Measurements from ENCODE around the gene PRIM2.
"Not testable (repeated sequence)": the region's sequence is repeated elsewhere in the genome, so short reads cannot be mapped to it uniquely, and the experiment has no call there.

Gene PRIM2

DNA sequence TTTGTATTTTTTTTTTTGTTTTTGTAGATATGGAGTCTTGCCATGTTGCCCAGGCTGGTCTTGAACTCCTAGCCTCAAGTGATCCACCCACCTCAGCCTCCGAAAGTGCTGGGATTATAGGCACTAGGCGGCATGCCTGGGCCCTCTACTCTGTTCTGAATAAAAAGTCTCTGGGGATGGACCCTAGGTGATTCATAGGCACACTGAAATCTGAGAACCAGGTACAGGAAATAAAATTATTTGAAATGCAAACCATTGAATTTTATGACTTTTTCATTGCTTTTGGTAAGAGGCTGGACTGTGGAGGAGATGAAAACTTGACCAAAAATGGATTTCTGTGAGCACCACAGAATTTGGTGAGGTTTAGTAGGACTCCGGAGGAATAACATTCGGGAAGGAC lies 117.5 kb downstream of the PRIM2 start:
- no peak for DNase-seq (ENCODE audit: insufficient read length, low spot score)
- TF ChIP-seq PAX5 (IDR thresholded peaks at IDR 0.05; ENCODE audit: insufficient read depth, low read length, severe bottlenecking) (no peak), TAF1 (IDR thresholded peaks at IDR 0.05; ENCODE audit: low read depth, low read length) (no peak), SPI1 (IDR thresholded peaks at IDR 0.05; ENCODE audit: low read depth, low read length) (no peak), POLR2A (IDR thresholded peaks at IDR 0.05; ENCODE audit: low read depth, low read length) (no peak), POU2F2 (IDR thresholded peaks at IDR 0.05; ENCODE audit: low read depth, low read length) (no peak), POLR2AphosphoS5 (IDR thresholded peaks at IDR 0.05; ENCODE audit: low read depth, low read length) (no peak)
- FAIRE-seq, result no peak

GRCh38 chr6:57435475-57436160 lies 118.2 kb downstream of the PRIM2 start:
- DNase-seq (ENCODE audit: insufficient read length, low spot score) (no peak), FAIRE-seq (no peak)
- TF ChIP-seq POLR2AphosphoS5 (IDR thresholded peaks at IDR 0.05; ENCODE audit: low read depth, low read length) (no peak), PAX5 (IDR thresholded peaks at IDR 0.05; ENCODE audit: insufficient read depth, low read length, severe bottlenecking) (no peak), POLR2A (IDR thresholded peaks at IDR 0.05; ENCODE audit: low read depth, low read length) (no peak), SPI1 (IDR thresholded peaks at IDR 0.05; ENCODE audit: low read depth, low read length) (no peak), POU2F2 (IDR thresholded peaks at IDR 0.05; ENCODE audit: low read depth, low read length) (no peak), TAF1 (IDR thresholded peaks at IDR 0.05; ENCODE audit: low read depth, low read length) (no peak)

DNA sequence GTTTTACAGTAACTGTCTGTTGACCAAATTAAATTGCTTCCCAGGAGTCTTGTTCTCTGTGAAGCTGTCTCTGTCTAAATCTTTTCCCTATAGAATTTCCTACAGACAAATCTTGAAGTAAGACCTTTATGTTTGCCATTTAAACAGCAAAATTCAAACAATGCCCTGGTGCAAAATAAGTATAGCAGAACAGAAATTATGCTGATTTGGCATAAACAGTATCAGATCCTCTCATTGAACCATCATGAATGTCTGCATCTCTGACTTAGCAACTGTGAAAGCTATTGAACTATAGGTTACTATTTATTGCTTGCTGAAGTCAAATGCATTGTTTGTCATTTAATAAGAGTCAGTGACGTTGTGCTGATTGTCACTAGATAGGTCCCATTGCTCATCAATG lies 123.3 kb downstream of the PRIM2 start:
- DNase-seq (ENCODE audit: insufficient read length, low spot score); FAIRE-seq: not testable (repeated sequence)

DNA sequence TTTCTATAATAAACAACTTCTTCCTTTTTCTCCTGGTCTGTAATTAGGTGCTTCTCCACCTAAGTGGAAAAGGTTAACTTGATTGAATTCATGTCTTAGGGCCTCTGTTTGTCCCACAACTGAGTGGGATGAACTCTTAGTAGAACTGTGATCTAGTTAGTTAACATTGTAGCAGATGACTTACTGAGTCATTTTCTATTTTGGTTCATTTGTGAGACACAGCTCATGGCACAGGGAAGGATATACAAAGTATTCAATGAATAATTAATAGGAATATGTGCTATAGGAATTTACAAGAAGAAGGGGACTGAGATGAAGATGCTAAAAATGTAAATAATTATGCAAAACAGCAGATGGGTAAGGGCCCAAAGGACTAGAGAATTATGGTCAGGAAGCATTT lies 124.7 kb downstream of the PRIM2 start:
- not testable (repeated sequence) for FAIRE-seq; DNase-seq (ENCODE audit: insufficient read length, low spot score)

DNA sequence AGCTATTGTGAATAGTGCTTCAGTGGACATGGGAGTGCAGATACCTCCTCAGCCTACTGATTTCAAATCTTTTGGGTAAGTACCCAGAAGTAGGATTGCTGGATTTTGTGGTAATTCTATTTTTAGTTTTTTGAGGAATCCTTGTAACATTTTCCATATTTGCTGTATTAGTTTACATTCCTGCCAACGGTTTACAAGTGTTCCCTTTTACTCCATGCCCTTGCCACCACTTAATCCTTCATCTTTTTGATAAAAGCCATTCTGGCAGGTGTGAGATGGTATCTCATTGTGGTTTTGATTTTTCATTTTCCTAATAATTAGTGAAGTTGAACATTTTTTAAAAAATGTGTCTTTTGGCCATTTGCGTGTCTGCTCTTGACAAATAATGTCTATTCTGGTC lies 125.8 kb downstream of the PRIM2 start:
- not testable (repeated sequence) for DNase-seq (ENCODE audit: insufficient read length, low spot score); FAIRE-seq

DNA sequence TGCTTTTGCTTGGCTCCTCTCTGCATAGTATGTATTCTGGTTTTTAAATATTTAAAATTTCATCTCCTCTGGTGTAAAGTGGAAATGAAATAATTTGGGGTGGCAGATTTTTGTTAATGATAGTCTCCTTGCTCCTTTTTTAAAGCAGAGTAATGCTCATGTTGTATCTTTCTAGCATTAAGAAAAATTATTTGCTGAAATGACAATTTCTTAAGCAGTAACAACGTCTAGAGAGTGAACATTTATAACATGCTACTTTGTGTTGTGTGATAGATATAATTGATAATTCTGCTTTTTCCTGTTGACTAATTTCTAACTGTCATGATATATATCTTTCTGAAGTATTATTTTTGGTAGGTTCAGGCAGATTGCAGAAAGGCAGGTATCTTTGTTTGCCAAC lies 127.4 kb downstream of the PRIM2 start:
- not testable (repeated sequence) for FAIRE-seq

GRCh38 chr6:57445379-57445778 lies 127.9 kb downstream of the PRIM2 start:
- FAIRE-seq; DNase-seq (ENCODE audit: insufficient read length, low spot score): not testable (repeated sequence)

More for the DNA sequence above, 127.4 kb downstream of the PRIM2 start:
- not testable (repeated sequence) for DNase-seq (ENCODE audit: insufficient read length, low spot score)

DNA sequence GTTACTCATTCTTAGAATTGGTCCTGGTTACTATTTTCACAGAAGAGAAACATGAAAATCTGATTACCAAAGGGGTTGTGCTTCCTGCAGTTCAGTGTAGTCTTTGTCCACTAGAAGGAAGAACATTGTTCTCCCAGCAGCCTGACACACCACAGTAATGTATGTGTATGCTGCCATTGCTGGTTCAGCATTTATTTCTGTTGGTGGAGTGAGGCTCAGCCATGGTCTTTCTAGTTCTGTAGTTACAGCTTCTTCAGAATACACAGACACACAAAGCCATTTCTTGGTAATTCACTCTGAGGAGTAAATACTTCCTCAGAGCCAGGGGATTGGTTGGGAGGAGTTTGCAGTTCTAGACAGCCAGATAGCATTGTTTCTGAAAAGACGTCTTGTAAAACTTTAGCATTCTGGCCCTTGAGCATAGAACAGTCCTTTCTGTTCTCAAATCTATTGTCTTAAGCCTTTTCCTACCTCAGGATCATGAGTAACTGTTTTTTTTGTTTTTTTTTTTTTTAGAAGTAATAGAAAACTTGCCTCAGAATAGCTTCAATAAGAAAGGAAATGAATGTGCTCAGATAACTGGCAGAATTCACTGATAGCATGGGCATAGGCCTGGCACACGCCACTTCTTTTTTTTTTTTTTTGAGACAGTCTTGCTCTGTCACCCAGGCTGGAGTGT lies 128.5 kb downstream of the PRIM2 start:
- not testable (repeated sequence) for DNase-seq (ENCODE audit: insufficient read length, low spot score)
- FAIRE-seq, result peak; percentile 47

DNA sequence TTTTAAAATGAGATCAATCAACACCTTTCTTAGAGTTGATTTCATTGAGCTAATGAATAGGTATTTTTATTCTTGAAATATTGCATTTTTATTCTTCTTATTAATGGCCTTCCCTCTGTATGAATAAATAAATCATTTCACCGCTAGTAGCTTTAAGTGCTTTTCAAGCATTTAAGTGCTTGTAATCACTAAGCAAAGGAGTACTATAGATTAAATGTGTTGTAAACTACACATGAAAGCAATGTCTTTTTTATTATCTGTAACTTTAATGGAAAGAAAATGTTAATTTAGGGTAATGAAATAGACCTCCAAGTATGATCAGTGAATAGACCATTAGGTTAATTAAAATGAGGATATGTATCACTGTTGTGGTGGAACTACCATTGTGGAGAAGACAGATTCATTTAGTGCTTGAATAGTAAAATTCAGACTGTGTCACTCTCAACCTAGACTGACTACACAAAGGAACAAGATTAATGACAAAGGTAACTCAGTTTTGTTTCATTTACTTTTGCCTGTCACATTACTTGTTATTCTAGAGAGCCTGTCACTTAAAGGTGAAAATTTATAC lies 132.2 kb downstream of the PRIM2 start:
- not testable (repeated sequence) for FAIRE-seq

GRCh38 chr6:57459781-57460180 lies 142.4 kb downstream of the PRIM2 start:
- not testable (repeated sequence) for FAIRE-seq; DNase-seq (ENCODE audit: insufficient read length, low spot score)

More for the DNA sequence above, 132.2 kb downstream of the PRIM2 start:
- not testable (repeated sequence) for DNase-seq (ENCODE audit: insufficient read length, low spot score)

- FAIRE-seq; DNase-seq (ENCODE audit: insufficient read length, low spot score): not testable (repeated sequence)
Observed at GRCh38 chr6:57461022-57461421, 143.6 kb downstream of the PRIM2 start.

GRCh38 chr6:57463809-57464208 lies 146.4 kb downstream of the PRIM2 start:
- not testable (repeated sequence) for DNase-seq (ENCODE audit: insufficient read length, low spot score); FAIRE-seq

- not testable (repeated sequence) for FAIRE-seq; DNase-seq (ENCODE audit: insufficient read length, low spot score)
Observed at GRCh38 chr6:57465968-57466367, 148.5 kb downstream of the PRIM2 start.
